T-helper 2 cell (primary cell): ENCODE results near the gene IL20RA.

ENCODE experiments used
- DNase-seq, 5 experiments: peaks; one replicate each; pipeline versions ENCODE4 v3.0.0 to v3.0.0-alpha.2; 2012 to 2022

Gene IL20RA

DNA sequence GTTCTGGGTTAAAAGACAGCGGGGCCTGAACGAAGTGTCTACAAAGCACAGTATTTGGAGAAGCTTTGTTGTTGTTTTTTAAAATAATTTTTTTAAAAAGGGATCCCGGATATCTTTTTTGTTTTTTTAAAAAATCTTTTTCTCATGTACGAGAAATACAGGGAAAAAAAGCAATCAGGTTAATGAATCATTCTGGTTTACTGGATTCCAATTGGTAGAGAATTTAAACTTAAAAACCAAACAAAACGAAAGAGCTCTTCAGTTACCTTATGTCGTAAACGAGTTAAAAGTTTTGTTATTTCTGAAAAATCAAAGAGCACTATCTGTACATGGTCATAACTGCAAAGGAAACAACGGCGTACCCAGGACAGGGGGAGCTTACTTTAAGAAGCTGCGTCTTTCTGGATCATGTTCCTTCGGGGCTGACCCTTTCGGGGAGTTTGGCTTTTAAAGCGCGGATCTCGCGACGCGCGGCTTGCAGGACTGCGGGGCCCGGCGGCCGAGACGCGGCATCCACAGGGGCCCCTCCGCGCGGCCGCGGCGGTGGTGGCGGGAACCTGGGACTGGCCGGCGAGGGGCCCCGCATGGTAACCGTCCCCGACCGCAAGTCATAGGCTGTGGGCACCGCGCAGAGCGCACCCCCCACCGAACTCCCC, 927 bp downstream of the IL20RA start:
- peak in 1 of 5 experiments; percentile 16 for DNase-seq

- DNase-seq = no peak
Measured at GRCh38 chr6:137040393-137040792, 4.4 kb downstream of the IL20RA start.

DNA sequence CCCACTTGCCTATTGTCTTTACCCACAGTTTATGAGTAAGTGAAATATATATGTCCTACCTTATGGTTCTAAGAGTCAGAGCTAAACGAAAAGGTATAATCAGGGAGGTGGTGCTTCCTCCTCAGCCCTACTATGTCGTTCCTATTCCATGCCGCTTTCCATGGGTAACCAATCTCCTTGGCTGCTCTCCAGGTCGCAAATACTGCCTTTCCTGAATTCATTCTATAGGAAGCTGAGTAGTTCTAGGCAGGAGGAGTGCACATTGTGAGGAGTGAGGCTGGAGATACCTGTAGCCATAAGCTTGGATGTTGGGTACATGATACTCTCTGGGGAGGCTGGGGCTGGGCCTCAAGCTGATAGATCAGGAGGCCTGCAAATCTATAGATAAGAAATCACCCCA, 5.8 kb downstream of the IL20RA start:
- DNase-seq = no peak

DNA sequence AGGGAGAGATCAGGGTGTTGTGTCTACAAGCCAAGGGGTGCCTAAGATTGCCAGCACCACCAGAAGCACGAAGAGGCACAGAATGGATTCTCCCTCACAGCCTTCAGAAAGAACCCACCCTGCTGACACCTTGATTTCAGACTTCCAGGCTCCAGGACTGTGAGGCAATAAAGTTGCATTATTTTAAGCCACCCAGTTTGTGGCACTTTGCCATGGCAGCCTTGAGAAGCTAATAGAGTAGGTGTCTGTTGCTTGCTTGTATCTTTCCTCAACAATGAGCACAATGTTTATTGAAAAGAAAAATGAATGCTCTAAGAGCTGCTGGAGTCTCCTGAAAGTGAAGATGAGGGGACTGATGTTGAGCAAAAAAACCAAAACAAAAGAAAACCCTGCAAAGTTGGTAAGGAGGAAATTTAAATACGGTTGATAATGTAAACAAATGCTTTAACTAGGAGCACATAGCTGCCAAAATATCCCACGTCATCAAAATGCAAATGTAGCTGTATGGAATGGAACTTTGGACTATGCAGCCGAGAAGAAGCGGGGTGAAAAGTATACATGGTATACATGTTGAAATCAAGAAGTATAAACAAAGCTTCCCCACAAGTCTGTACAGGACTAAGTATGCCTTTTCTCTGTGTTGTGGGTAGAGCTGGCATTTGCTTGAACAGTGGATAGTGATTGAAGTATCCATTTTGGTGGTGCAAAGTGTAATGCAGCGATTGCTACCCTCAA, 8.0 kb downstream of the IL20RA start:
- DNase-seq = no peak

GRCh38 chr6:137033828-137034227, 10.9 kb downstream of the IL20RA start:
- peak in 4 of 5 experiments; percentile 20 to 93 (median 50) for DNase-seq

- no peak for DNase-seq
Measured at GRCh38 chr6:137031122-137031521, 13.6 kb downstream of the IL20RA start.

- no peak for DNase-seq
Measured at GRCh38 chr6:137028912-137029311, 15.9 kb downstream of the IL20RA start.

DNA sequence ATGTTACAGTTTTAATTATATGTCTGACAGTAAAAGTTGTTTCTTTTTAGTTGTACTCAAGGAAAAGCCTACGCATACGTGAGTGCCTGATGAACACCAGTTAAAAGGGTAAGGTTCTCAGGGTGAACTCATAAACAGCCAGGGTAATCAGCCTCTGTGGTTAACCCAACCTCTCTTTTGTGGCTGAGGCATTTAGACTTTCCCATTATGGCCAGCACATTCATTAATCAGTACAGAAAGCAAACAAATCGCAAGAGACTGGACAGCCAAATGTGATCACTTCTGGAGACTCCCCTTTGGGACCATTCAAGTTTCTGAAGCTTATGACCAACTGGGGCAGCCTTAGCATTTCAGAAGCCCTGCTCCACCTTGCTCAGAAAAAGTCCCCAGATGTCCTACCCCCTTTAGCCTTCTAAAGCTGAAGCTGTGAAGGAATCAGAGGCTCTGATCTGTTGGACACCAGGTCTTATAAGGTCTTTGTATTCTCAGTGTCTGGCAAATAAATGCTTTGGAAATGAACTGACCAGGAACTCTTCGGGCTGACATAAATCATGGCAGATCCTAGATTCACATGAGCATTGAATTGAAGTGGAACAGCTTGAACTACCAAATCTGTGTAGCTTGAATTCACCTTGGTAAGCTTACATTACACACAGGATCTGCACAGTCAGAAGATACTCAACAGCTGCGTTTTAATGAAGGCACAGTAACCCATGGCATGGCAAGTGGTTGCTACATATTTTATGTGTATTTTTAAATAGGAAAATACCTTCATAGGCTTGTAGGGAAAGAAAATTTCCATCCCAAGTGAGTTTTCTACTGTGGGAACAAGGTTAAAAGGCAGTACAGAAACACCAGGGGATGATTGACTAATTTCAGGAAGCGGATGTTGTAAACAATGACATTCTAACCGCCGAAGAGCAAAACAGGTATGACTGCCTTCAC, 18.7 kb downstream of the IL20RA start:
- DNase-seq = peak in 1 of 5 experiments; percentile 66

DNA sequence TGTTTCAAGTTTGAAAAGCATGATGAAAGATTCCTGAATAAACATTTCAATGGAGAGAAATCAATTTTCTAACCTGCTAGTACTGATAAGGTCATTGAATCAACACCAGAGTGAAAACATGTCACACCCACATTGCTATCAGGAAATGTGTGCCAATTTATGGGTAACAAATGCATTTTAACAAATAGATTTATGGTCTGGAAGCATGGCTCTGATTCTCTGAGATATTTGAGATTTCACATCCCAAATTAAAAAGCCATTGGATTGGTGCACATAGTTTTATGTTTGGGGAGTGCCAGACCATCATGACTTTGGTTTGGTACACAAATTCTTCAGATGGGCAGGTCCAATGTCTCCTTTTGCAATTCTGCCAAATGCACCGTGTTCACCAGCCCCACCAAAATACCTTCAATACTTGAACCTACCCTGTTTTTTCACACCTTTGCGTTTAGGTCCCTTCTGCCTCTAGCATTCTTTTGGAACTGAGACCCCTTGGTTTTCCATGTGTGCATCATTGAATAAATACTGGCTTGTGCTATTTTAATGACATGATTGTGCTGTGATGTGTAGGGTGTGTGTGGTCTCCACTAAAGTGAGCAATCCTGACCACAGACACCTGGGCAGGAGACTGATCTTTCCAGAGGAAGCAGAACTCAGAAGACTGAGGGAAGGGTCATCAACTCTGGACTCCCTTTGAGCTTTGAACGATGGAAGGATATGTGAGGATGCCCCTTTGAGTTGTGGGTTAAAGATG, 20.4 kb downstream of the IL20RA start:
- DNase-seq = no peak

- DNase-seq = no peak
Measured at GRCh38 chr6:137020776-137021175, 24.0 kb downstream of the IL20RA start.

DNA sequence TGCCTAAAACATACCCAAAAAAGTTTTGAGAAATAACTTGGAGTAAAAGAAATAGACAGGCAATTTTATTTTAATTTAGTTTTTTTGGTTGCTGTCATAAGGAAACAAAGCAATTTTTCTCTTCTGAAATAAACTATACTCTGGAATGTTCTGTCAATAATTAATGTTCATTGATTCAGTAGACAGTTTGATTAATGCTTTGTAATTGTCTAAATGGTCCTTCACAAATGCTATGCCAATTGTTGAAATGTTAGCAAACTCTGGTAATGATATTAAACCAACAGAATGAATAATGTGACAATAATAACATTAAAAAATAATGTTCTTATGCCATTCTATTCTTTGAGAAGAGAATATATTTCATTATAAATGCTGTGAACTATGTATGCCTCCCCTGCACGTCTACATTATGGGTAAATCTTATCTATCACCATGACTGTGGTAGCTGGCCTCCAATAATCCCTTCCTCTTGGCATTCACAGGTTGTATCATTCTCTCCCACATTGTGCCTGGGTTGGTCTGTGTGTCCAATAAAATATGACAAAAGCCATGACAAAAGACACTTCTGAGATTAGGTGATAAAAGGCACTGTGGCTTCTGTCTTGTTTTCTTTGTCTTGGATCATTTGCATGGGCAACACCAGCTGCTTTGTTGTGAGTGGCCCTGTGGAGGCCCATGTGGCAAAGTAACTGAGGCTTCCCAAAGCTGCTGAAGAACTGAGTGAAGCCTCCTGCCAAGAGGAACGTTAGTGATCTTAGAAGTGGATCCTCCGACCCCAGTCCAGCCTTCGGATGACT, 25.1 kb downstream of the IL20RA start:
- no peak for DNase-seq

DNA sequence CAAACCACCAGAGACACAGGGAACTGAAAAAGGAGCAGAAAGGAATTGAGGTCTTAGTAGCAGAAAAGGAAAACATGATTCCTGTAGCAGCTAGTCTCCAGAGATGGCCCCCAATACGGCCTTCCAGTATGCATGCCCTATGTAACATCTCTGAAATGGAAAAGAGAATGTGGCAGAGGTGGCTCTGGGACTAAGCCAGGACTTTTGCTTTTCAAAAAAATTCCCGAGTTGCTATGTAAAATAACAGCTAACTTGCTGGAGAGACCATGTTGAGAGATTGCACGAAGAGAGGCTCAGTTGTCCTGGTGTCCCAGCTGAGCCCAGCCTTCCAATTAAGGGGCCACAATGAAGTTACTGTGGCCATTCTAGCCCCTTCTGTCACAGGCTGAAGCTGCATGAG, 27.7 kb downstream of the IL20RA start:
- DNase-seq = no peak

DNA sequence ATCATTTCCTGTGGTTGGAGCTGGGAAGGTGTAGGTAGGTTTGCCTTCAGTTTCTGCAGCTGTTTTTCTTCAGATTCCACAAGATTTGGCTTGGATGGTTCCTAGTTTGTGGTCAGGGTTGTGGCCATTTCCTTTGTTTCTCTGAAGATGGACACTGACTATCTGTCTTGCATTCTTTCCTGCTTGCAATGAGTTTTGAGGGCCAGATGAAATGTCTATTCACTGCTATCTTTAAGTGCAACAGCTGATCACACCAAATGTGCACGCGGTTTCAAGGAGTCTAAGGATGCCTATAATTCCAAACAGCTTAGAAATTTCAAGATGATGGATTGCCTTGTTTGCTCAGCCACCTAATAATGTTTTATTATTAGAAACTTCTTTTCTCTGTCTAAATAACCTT, 28.4 kb downstream of the IL20RA start:
- DNase-seq = no peak

GRCh38 chr6:137015943-137016342, 28.8 kb downstream of the IL20RA start:
- DNase-seq = no peak

- DNase-seq = no peak
Measured at GRCh38 chr6:137013738-137014602, 30.8 kb downstream of the IL20RA start.

DNA sequence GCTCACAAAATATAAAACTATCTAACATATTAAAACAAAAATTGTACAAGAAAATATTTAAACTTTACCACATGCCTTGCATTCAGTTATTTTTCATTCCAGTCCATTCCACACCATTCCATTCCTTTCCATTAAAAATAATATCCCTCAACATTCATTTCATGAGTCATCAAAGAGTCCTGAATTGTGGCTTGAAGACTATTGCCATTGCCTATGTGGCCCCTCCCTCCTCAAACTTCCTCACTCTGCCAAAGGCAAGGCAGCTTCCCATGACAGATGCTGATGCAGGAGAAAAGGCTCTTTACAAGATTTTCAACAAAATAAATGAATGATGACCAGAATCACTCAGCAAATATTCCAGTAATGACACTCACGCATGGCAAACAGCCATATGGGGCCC, 31.7 kb downstream of the IL20RA start:
- no peak for DNase-seq

DNA sequence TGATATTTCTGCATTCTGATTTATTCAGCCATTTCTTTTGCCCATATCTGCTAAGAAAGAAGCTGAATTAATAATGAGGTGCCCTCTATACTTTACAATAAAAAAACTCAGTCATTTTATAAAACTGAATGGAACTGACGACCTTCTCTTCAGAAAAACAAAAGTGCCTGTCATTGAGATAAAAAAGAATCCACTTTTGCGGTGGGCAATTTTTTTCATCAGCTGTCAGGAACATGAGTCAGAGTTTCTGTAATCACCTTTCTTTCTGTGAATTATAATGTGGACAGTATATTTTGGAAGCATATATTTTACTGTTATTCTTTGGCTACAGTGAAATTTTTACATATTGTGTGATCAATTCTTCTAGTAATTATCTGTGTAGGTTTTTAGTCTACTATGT, 33.4 kb downstream of the IL20RA start:
- no peak for DNase-seq

GRCh38 chr6:137010128-137010718, 34.5 kb downstream of the IL20RA start:
- DNase-seq = no peak

GRCh38 chr6:137008204-137008603, 36.6 kb downstream of the IL20RA start:
- no peak for DNase-seq

DNA sequence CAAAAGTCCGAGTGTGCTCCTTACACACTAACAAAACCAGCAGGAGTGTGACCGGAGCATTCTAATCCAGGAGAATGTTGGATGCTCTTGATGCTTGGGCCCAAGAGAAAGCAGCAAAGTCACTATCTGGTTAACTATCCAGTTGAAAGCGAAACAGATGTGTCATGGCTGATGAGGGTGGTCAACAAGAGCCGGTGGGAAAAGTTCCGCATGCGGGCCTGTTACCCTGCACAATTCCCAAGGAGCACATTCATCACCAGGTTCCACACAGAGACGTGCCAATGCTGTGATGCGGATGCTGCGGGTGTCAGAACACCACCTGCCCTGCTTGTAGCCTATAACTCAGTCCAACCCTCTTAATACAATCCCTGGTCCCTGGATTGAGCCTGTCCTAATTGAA, 38.7 kb downstream of the IL20RA start:
- DNase-seq = no peak
